ENCODE data around the gene CCDC91.

DNA sequence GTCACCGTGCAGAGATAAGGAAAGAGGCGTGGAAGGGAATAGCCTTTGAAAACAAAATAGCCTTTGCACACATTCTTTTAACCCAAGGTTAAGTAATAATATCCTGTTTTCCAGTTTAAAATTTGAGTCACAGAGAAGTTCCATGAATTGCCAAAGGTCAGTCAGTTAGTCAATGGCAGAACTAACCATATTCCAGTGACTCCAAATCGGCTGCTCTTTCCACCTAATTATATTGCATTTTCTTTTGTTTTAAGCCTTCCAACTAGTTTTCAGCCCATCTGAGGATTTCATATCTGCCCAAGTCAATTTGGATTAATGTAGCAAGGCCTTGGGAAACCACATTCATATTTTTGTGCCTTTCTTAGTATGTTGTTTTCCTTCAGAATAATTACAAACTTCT, 373.0 kb downstream of the CCDC91 start:
- TF ChIP-seq CBFB (CRISPR knock-in tag; IDR thresholded peaks at IDR 0.05; ENCODE audit: low read depth), result no peak
- no peak for TF ChIP-seq MAX (CRISPR knock-in tag; IDR thresholded peaks at IDR 0.05)
- TF ChIP-seq, protein P1, sequence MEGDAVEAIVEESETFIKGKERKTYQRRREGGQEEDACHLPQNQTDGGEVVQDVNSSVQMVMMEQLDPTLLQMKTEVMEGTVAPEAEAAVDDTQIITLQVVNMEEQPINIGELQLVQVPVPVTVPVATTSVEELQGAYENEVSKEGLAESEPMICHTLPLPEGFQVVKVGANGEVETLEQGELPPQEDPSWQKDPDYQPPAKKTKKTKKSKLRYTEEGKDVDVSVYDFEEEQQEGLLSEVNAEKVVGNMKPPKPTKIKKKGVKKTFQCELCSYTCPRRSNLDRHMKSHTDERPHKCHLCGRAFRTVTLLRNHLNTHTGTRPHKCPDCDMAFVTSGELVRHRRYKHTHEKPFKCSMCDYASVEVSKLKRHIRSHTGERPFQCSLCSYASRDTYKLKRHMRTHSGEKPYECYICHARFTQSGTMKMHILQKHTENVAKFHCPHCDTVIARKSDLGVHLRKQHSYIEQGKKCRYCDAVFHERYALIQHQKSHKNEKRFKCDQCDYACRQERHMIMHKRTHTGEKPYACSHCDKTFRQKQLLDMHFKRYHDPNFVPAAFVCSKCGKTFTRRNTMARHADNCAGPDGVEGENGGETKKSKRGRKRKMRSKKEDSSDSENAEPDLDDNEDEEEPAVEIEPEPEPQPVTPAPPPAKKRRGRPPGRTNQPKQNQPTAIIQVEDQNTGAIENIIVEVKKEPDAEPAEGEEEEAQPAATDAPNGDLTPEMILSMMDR (IDR thresholded peaks at IDR 0.05), result no peak
- TF ChIP-seq CREM (CRISPR knock-in tag; IDR thresholded peaks at IDR 0.05), result no peak
- TF ChIP-seq SP1 (CRISPR knock-in tag; conservative IDR thresholded peaks at IDR 0.05), result no peak
- no peak for TF ChIP-seq CREB1 (CRISPR knock-in tag; IDR thresholded peaks at IDR 0.05)
- no peak for TF ChIP-seq TEAD4 (CRISPR knock-in tag; IDR thresholded peaks at IDR 0.05)
